ENCODE results near the gene METAP1D. TPM values are rescaled to one million over a fixed set of nuclear protein-coding genes. Genes with fewer than 3 reads are reported as not detected.

The METAP1D gene
- total and polyA plus RNA-seq, 11 donors: 2.9 to 7.0 (median 5.3) TPM

GRCh38 chr2:171965661-171966060, 34.1 kb upstream of the METAP1D start:
- peaks cover 0 to 1% (median 0%) of the 10 kb centered on the region in 12 donors for H3K4me1 ChIP-seq
- no peaks in the 10 kb centered on the region for H3K27me3 ChIP-seq
- peaks cover 0 to 57% (median 38%) of the 10 kb centered on the region in 9 donors for H3K36me3 ChIP-seq
- no peak for ATAC-seq
- no peak for DNase-seq
- H3K4me3 ChIP-seq: no peak overlapping the region
- H3K27ac ChIP-seq: no peak overlapping the region
- 91 to 100% (median 97%) methylated on average over 3 of the region's 3 CpGs for WGBS, 4 donors
- intact Hi-C loops (cut with DNase I): no loop called here
- no peaks in the 10 kb centered on the region for H3K9me3 ChIP-seq
- TF ChIP-seq CTCF (IDR thresholded peaks at IDR 0.05): no peak
- TF ChIP-seq POLR2A (IDR thresholded peaks at IDR 0.05): no peak

GRCh38 chr2:171966235-171966634, 33.5 kb upstream of the METAP1D start:
- TF ChIP-seq CTCF (IDR thresholded peaks at IDR 0.05) (no peak), POLR2A (IDR thresholded peaks at IDR 0.05) (no peak)
- Histone ChIP-seq H3K36me3 (peaks cover 0 to 57% (median 38%) of the 10 kb centered on the region in 9 donors), H3K4me3 (no peak overlapping the region), H3K4me1 (no peaks in the 10 kb centered on the region), H3K27ac (no peak overlapping the region), H3K9me3 (no peaks in the 10 kb centered on the region), H3K27me3 (no peaks in the 10 kb centered on the region)
- WGBS, 4 donors: 96 to 98% (median 96%) methylated on average over 8 of the region's 8 CpGs
- ATAC-seq (no peak), DNase-seq (no peak)
- intact Hi-C loops (cut with DNase I): no loop called here

- intact Hi-C loops (cut with DNase I): no loop called here
- Histone ChIP-seq H3K36me3 (peaks cover 0 to 62% (median 38%) of the 10 kb centered on the region in 9 donors), H3K4me3 (no peak overlapping the region), H3K27me3 (no peaks in the 10 kb centered on the region), H3K4me1 (no peaks in the 10 kb centered on the region), H3K27ac (no peak overlapping the region), H3K9me3 (no peaks in the 10 kb centered on the region)
- TF ChIP-seq CTCF (IDR thresholded peaks at IDR 0.05): no peak
- no peak for TF ChIP-seq POLR2A (IDR thresholded peaks at IDR 0.05)
- no peak for DNase-seq
- no peak for ATAC-seq
Observed at GRCh38 chr2:171966688-171967087, 33.1 kb upstream of the METAP1D start.

- no peaks in the 10 kb centered on the region for H3K27me3 ChIP-seq
- H3K9me3 ChIP-seq: no peaks in the 10 kb centered on the region
- H3K4me3 ChIP-seq: no peak overlapping the region
- peaks cover 0 to 66% (median 44%) of the 10 kb centered on the region in 9 donors for H3K36me3 ChIP-seq
- DNase-seq: no peak
- no peak for ATAC-seq
- TF ChIP-seq POLR2A (IDR thresholded peaks at IDR 0.05) (no peak), CTCF (IDR thresholded peaks at IDR 0.05) (no peak)
- intact Hi-C loops (cut with DNase I): no loop called here
- peaks cover 0 to 9% (median 0%) of the 10 kb centered on the region in 12 donors for H3K4me1 ChIP-seq
- H3K27ac ChIP-seq: no peak overlapping the region
Observed at GRCh38 chr2:171968509-171968908, 31.2 kb upstream of the METAP1D start.
